ENCODE results near the gene MCTP1.
"Not testable (repeated sequence)": the region's sequence is repeated elsewhere in the genome, so short reads cannot be mapped to it uniquely, and the experiment has no call there.

The MCTP1 gene

DNA sequence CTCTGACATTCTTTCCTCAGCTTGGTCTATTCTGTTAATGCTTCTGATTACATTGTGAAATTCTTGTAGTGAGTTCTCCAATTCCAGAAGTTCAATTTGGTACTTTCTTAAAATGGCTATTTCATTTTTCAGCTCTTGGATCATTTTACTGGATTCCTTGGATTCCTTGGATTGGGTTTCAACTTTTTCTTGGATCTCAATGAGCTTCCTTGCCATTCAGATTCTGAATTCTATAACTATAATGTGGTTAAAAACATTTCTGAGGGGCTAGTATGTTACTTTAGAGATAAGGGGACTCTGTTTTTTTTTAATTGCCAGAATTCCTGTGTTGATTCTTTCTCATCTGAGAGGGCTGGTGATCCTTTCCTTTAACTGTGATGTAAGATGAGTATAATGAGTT lies 136.4 kb downstream of the MCTP1 start:
- Histone ChIP-seq H3K4me3 (ENCODE audit: low read length) (no peak overlapping the region), H3K79me2 (ENCODE audit: low read length) (no peaks in the 10 kb centered on the region), H3K27ac (ENCODE audit: low read length) (no peak overlapping the region), H3K9ac (ENCODE audit: low read length) (no peak overlapping the region), H3K27me3 (ENCODE audit: low read depth, low read length) (no peaks in the 10 kb centered on the region), H2AFZ (ENCODE audit: low read depth, low read length) (no peak overlapping the region), H3K9me3 (ENCODE audit: insufficient read depth, low read length) (no peaks in the 10 kb centered on the region), H4K20me1 (ENCODE audit: insufficient read depth, low read length) (no peaks in the 10 kb centered on the region), H3K36me3 (replicated peaks; ENCODE audit: low read depth, low read length) (no peaks in the 10 kb centered on the region), H3K4me2 (ENCODE audit: low read length) (no peak overlapping the region), H3K4me1 (ENCODE audit: low read length) (peaks cover 9% of the 10 kb centered on the region)
- TF ChIP-seq, protein P1, sequence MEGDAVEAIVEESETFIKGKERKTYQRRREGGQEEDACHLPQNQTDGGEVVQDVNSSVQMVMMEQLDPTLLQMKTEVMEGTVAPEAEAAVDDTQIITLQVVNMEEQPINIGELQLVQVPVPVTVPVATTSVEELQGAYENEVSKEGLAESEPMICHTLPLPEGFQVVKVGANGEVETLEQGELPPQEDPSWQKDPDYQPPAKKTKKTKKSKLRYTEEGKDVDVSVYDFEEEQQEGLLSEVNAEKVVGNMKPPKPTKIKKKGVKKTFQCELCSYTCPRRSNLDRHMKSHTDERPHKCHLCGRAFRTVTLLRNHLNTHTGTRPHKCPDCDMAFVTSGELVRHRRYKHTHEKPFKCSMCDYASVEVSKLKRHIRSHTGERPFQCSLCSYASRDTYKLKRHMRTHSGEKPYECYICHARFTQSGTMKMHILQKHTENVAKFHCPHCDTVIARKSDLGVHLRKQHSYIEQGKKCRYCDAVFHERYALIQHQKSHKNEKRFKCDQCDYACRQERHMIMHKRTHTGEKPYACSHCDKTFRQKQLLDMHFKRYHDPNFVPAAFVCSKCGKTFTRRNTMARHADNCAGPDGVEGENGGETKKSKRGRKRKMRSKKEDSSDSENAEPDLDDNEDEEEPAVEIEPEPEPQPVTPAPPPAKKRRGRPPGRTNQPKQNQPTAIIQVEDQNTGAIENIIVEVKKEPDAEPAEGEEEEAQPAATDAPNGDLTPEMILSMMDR (IDR thresholded peaks at IDR 0.05; ENCODE audit: low read depth, low read length), result no peak
- TF ChIP-seq EZH2phosphoT487 (IDR thresholded peaks at IDR 0.05; ENCODE audit: low read depth), result no peak

DNA sequence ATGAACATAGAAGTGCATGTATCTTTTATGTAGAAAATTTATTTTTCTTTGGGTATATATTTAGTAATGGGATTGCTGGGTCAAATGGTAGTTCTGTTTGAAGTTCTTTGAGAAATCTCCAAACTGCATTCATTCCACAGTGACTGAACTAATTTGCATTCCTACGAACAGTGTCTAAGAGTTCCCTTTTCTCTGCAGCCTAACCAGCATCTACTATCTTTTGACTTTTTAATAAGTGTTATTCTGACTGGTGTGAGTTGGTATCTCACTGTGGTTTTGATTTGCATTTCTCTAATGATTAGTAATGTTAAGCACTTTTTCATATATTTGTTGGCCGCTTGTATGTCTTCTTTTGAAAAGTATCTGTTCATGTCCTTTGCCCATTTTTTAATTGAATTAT lies 141.0 kb downstream of the MCTP1 start:
- H3K4me1 ChIP-seq (ENCODE audit: low read length); H3K9me3 ChIP-seq (ENCODE audit: insufficient read depth, low read length); H2AFZ ChIP-seq (ENCODE audit: low read depth, low read length); H3K4me2 ChIP-seq (ENCODE audit: low read length); H3K27me3 ChIP-seq (ENCODE audit: low read depth, low read length); H3K36me3 ChIP-seq (replicated peaks; ENCODE audit: low read depth, low read length); H3K4me3 ChIP-seq (ENCODE audit: low read length); H3K27ac ChIP-seq (ENCODE audit: low read length); H3K79me2 ChIP-seq (ENCODE audit: low read length); H3K9ac ChIP-seq (ENCODE audit: low read length); H4K20me1 ChIP-seq (ENCODE audit: insufficient read depth, low read length): not testable (repeated sequence)

DNA sequence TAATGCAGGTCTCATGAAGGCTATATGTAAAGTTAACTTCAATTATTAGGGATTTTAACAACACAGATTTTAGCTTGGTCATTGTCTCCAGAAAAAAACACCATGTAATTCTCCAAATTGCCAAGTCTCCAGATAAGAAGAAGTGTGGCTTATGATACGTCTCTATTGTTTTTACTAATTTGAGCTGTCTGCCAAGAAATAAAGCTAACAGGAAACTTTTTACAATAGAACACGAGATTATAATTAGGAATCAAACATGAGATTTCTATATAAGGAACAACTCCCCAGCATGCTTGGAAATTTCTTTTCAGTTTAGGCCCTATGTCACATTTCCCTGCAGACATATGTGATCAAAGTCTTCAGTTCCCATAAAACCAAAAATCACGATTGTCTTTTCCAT lies 142.7 kb downstream of the MCTP1 start:
- no peak overlapping the region for H2AFZ ChIP-seq (ENCODE audit: low read depth, low read length)
- H3K4me1 ChIP-seq (ENCODE audit: low read length), result peaks cover 9% of the 10 kb centered on the region
- no peaks in the 10 kb centered on the region for H3K36me3 ChIP-seq (replicated peaks; ENCODE audit: low read depth, low read length)
- no peaks in the 10 kb centered on the region for H3K79me2 ChIP-seq (ENCODE audit: low read length)
- no peaks in the 10 kb centered on the region for H3K9me3 ChIP-seq (ENCODE audit: insufficient read depth, low read length)
- H3K27ac ChIP-seq (ENCODE audit: low read length), result no peak overlapping the region
- H3K9ac ChIP-seq (ENCODE audit: low read length), result no peak overlapping the region
- no peaks in the 10 kb centered on the region for H4K20me1 ChIP-seq (ENCODE audit: insufficient read depth, low read length)
- no peak overlapping the region for H3K4me3 ChIP-seq (ENCODE audit: low read length)
- H3K27me3 ChIP-seq (ENCODE audit: low read depth, low read length), result no peaks in the 10 kb centered on the region
- TF ChIP-seq EZH2phosphoT487 (IDR thresholded peaks at IDR 0.05; ENCODE audit: low read depth), result no peak
- TF ChIP-seq, protein P1 (IDR thresholded peaks at IDR 0.05; ENCODE audit: low read depth, low read length), result no peak
- H3K4me2 ChIP-seq (ENCODE audit: low read length), result no peak overlapping the region

DNA sequence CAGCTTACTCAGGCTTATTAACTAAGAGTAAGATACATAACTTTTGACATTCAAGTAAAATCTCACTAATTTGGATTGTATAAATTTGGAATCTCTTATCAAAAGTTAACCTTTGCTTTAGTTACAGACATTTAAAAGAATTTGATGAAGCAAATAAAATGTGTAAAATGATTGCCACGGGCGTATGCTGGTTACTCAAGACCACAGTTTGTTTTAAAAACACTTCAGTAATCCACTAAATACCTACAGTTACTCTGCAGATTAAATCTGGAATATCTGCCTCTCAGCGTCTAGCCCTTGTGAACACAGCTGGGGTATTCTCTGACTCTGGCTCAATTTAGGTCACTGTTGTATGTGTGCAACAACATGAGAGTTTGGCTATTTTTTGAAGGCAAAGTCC lies 143.8 kb downstream of the MCTP1 start:
- Histone ChIP-seq H3K4me3 (ENCODE audit: low read length) (no peak overlapping the region), H3K27me3 (ENCODE audit: low read depth, low read length) (no peaks in the 10 kb centered on the region), H3K4me2 (ENCODE audit: low read length) (no peak overlapping the region), H3K79me2 (ENCODE audit: low read length) (no peaks in the 10 kb centered on the region), H3K9me3 (ENCODE audit: insufficient read depth, low read length) (no peaks in the 10 kb centered on the region), H4K20me1 (ENCODE audit: insufficient read depth, low read length) (no peaks in the 10 kb centered on the region), H3K36me3 (replicated peaks; ENCODE audit: low read depth, low read length) (no peaks in the 10 kb centered on the region), H3K27ac (ENCODE audit: low read length) (no peak overlapping the region), H3K4me1 (ENCODE audit: low read length) (peaks cover 9% of the 10 kb centered on the region), H2AFZ (ENCODE audit: low read depth, low read length) (no peak overlapping the region), H3K9ac (ENCODE audit: low read length) (no peak overlapping the region)
- TF ChIP-seq, protein P1 (IDR thresholded peaks at IDR 0.05; ENCODE audit: low read depth, low read length), result no peak
- no peak for TF ChIP-seq EZH2phosphoT487 (IDR thresholded peaks at IDR 0.05; ENCODE audit: low read depth)

DNA sequence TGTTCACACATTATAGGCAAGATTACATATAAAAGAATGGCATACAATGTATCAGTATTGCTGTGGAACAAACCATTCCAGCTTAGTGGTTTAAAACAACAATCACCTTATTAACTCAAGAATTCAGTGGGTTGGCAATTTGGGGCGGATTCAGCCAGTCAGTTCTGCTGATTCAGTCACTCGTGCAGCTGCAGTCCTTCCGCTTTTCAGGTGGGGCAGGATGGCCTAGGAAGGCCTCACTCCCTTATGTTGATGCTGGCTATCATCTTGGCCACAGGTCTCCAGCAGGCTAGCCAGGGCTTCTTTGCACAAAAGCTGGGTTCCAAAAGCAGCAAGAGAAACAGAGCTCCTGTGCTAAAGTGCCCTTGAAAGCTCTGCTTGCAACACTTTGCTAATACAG lies 150.6 kb downstream of the MCTP1 start:
- Histone ChIP-seq H4K20me1 (ENCODE audit: insufficient read depth, low read length) (no peaks in the 10 kb centered on the region), H3K4me2 (ENCODE audit: low read length) (no peak overlapping the region), H3K9me3 (ENCODE audit: insufficient read depth, low read length) (no peaks in the 10 kb centered on the region), H3K79me2 (ENCODE audit: low read length) (no peaks in the 10 kb centered on the region), H2AFZ (ENCODE audit: low read depth, low read length) (no peak overlapping the region), H3K9ac (ENCODE audit: low read length) (no peak overlapping the region), H3K4me1 (ENCODE audit: low read length) (no peaks in the 10 kb centered on the region), H3K27ac (ENCODE audit: low read length) (no peak overlapping the region), H3K27me3 (ENCODE audit: low read depth, low read length) (no peaks in the 10 kb centered on the region), H3K36me3 (replicated peaks; ENCODE audit: low read depth, low read length) (no peaks in the 10 kb centered on the region), H3K4me3 (ENCODE audit: low read length) (no peak overlapping the region)
- no peak for TF ChIP-seq EZH2phosphoT487 (IDR thresholded peaks at IDR 0.05; ENCODE audit: low read depth)
- TF ChIP-seq, protein P1 (IDR thresholded peaks at IDR 0.05; ENCODE audit: low read depth, low read length), result no peak

All from OCI-LY3 (cell line).